GM19324 (cell line): Measurements from ENCODE around the gene FAM20A.
A peak's percentile ranks its signal among the peaks of the same experiment; 100 is the strongest.
"Not testable (repeated sequence)": the region's sequence is repeated elsewhere in the genome, so short reads cannot be mapped to it uniquely, and the experiment has no call there.

Experiments
- ATAC-seq: cut with Tn5 transposase; IDR thresholded peaks from one replicate; pipeline ENCODE4 v1.9.1; 2021; ENCODE audit warnings: mild to moderate bottlenecking, moderate library complexity; ENCODE audit not compliant: unreplicated experiment, low FRiP score

Gene FAM20A

GRCh38 chr17:68505951-68506350 is 95.2 kb downstream of the FAM20A start:
- no peak for ATAC-seq

- ATAC-seq, result no peak
These were observed 100.1 kb downstream of the FAM20A start for GRCh38 chr17:68501074-68501473.

GRCh38 chr17:68499587-68499986 is 101.6 kb downstream of the FAM20A start:
- no peak for ATAC-seq

- ATAC-seq, result peak; percentile 24
These were observed 102.5 kb downstream of the FAM20A start for GRCh38 chr17:68498479-68499326.

- peak; percentile 84 for ATAC-seq
These were observed 103.3 kb downstream of the FAM20A start for GRCh38 chr17:68497885-68498319.

GRCh38 chr17:68495081-68495480 is 106.1 kb downstream of the FAM20A start:
- no peak for ATAC-seq

- ATAC-seq, result not testable (repeated sequence)
These were observed 108.6 kb downstream of the FAM20A start for GRCh38 chr17:68492394-68493054.

DNA sequence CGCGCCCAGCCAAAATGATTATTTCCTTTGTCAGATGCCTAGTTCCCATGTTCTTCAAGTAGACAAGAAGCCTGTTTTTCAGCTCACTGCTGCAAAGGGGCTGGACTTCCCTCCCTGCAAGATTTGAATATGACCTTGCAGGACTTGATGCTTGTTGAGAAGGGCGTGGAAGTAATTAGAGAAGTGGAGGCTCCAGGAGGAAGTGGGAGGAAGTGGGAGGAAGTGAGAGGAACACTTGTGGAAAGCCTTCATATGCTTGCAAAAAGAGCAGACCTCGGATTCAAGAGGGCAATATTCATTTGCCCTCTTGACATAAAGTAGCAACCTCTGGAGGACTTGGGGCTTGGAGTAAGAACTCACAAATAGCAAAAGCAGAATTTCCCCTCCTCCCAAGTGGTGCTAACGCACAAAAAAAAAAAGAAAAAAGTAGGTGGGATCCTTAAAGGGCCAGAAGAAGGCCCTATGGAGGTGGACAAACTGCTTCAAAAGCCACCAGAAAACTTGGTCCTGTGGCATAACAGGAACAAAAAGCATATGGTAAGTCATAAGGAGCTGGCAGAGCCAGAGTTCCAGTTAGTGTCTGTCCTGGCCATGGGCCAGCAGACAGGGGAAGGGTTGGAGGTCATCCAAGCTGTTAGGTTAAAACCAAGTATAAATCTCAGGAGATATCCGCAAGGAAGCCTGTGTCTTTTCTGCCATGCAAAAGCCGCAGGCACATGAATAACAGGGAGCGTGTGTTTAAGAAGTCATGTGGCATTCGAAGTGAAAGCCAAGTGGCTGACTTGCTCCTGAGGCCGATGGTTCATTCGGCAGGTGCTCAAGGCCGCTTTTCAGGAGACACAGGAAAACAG is 109.6 kb downstream of the FAM20A start:
- ATAC-seq, result no peak

DNA sequence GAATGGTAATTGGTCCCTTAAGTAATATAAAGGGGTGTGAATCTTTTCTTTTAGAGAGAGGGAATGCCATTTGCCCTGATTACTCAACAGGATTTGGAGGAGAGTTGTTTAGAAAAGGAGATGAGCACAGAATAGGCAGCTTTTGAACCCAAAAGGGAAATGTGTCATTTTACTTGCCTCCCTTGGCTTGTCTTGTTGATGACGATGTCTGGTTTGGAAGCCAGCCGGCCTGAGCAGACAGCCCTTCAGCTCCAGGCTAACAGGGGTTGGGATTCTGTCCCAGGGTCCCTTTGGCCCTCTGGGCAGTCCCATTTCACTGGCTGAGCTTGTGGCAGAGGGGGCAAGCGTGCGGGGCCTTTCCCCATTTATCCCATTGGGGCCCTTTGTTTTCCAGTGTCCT is 111.2 kb downstream of the FAM20A start:
- no peak for ATAC-seq
